ENCODE measurements around the gene FAM161B.

DNA sequence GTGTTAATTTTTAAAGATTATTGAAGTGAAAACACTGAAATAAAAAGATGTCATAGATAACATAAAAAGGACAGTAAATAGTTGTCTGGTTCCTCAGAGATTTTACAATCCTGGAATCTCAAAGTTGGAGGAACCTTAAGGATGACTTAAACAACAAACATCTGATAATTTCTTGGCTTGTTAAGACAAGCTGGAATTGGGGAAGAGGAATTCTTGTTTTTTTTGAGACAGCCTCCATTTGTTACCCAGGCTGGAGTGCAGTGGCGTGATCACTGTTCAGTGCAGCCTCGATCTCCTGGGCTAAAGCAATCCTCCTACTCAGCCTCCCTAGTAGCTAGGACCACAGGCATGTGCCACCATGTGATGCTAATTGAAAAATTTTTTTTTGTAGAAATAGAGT is 60.9 kb downstream of the FAM161B start:
- TF ChIP-seq YY1 (tag by site-specific recombination; IDR thresholded peaks at IDR 0.05) (no peak), ZNF791 (tag by site-specific recombination; IDR thresholded peaks at IDR 0.05) (no peak), ZNF202 (tag by site-specific recombination; IDR thresholded peaks at IDR 0.05; ENCODE audit: borderline replicate concordance) (no peak), ZNF121 (tag by site-specific recombination; IDR thresholded peaks at IDR 0.05) (no peak), ZNF24 (tag by site-specific recombination; IDR thresholded peaks at IDR 0.05) (no peak), KLF16 (tag by site-specific recombination; IDR thresholded peaks at IDR 0.05) (no peak), ZFP41 (tag by site-specific recombination; IDR thresholded peaks at IDR 0.05; ENCODE audit: borderline replicate concordance) (no peak)
- TF ChIP-seq, protein P1, sequence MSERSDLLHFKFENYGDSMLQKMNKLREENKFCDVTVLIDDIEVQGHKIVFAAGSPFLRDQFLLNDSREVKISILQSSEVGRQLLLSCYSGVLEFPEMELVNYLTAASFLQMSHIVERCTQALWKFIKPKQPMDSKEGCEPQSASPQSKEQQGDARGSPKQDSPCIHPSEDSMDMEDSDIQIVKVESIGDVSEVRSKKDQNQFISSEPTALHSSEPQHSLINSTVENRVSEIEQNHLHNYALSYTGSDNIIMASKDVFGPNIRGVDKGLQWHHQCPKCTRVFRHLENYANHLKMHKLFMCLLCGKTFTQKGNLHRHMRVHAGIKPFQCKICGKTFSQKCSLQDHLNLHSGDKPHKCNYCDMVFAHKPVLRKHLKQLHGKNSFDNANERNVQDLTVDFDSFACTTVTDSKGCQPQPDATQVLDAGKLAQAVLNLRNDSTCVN (tag by site-specific recombination; optimal IDR thresholded peaks at IDR 0.05): no peak
- TF ChIP-seq, protein P2, sequence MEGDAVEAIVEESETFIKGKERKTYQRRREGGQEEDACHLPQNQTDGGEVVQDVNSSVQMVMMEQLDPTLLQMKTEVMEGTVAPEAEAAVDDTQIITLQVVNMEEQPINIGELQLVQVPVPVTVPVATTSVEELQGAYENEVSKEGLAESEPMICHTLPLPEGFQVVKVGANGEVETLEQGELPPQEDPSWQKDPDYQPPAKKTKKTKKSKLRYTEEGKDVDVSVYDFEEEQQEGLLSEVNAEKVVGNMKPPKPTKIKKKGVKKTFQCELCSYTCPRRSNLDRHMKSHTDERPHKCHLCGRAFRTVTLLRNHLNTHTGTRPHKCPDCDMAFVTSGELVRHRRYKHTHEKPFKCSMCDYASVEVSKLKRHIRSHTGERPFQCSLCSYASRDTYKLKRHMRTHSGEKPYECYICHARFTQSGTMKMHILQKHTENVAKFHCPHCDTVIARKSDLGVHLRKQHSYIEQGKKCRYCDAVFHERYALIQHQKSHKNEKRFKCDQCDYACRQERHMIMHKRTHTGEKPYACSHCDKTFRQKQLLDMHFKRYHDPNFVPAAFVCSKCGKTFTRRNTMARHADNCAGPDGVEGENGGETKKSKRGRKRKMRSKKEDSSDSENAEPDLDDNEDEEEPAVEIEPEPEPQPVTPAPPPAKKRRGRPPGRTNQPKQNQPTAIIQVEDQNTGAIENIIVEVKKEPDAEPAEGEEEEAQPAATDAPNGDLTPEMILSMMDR (tag by site-specific recombination; IDR thresholded peaks at IDR 0.05): no peak
- TF ChIP-seq, protein P3, sequence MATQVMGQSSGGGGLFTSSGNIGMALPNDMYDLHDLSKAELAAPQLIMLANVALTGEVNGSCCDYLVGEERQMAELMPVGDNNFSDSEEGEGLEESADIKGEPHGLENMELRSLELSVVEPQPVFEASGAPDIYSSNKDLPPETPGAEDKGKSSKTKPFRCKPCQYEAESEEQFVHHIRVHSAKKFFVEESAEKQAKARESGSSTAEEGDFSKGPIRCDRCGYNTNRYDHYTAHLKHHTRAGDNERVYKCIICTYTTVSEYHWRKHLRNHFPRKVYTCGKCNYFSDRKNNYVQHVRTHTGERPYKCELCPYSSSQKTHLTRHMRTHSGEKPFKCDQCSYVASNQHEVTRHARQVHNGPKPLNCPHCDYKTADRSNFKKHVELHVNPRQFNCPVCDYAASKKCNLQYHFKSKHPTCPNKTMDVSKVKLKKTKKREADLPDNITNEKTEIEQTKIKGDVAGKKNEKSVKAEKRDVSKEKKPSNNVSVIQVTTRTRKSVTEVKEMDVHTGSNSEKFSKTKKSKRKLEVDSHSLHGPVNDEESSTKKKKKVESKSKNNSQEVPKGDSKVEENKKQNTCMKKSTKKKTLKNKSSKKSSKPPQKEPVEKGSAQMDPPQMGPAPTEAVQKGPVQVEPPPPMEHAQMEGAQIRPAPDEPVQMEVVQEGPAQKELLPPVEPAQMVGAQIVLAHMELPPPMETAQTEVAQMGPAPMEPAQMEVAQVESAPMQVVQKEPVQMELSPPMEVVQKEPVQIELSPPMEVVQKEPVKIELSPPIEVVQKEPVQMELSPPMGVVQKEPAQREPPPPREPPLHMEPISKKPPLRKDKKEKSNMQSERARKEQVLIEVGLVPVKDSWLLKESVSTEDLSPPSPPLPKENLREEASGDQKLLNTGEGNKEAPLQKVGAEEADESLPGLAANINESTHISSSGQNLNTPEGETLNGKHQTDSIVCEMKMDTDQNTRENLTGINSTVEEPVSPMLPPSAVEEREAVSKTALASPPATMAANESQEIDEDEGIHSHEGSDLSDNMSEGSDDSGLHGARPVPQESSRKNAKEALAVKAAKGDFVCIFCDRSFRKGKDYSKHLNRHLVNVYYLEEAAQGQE (tag by site-specific recombination; IDR thresholded peaks at IDR 0.05): no peak
- TF ChIP-seq, protein P4, sequence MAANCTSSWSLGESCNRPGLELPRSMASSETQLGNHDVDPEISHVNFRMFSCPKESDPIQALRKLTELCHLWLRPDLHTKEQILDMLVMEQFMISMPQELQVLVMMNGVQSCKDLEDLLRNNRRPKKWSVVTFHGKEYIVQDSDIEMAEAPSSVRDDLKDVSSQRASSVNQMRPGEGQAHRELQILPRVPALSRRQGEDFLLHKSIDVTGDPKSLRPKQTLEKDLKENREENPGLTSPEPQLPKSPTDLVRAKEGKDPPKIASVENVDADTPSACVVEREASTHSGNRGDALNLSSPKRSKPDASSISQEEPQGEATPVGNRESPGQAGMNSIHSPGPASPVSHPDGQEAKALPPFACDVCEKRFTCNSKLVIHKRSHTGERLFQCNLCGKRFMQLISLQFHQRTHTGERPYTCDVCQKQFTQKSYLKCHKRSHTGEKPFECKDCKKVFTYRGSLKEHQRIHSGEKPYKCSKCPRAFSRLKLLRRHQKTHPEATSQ (tag by site-specific recombination; IDR thresholded peaks at IDR 0.05): no peak
- TF ChIP-seq, protein P5, sequence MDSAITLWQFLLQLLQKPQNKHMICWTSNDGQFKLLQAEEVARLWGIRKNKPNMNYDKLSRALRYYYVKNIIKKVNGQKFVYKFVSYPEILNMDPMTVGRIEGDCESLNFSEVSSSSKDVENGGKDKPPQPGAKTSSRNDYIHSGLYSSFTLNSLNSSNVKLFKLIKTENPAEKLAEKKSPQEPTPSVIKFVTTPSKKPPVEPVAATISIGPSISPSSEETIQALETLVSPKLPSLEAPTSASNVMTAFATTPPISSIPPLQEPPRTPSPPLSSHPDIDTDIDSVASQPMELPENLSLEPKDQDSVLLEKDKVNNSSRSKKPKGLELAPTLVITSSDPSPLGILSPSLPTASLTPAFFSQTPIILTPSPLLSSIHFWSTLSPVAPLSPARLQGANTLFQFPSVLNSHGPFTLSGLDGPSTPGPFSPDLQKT (IDR thresholded peaks at IDR 0.05; ENCODE audit: borderline replicate concordance, low read depth, low read length): no peak
